Mesenchymal stem cell (in vitro differentiated cells and primary cell): ENCODE results near the gene SCGB2B2.
A peak's percentile ranks its signal among the peaks of the same experiment; 100 is the strongest.
"Not testable (repeated sequence)": the region's sequence is repeated elsewhere in the genome, so short reads cannot be mapped to it uniquely, and the experiment has no call there.

ENCODE experiments used
- DNase-seq: peaks from one replicate; pipeline ENCODE4 v3.0.0-alpha.2; 2013
- H2AFZ ChIP-seq: one replicate; pipeline ENCODE4 v1.6.1; 2013; ENCODE audit warnings: low read depth, mild to moderate bottlenecking, control low read depth, inconsistent platforms, low read length, moderate library complexity
- H2AK5ac ChIP-seq: 2 replicates; pipeline ENCODE4 v1.6.1; 2013; ENCODE audit warnings: low read length, moderate library complexity, mild to moderate bottlenecking, inconsistent platforms; ENCODE audit not compliant: severe bottlenecking
- H2BK120ac ChIP-seq: one replicate; pipeline ENCODE4 v1.6.1; 2013; ENCODE audit warnings: low read depth, mild to moderate bottlenecking, inconsistent platforms, low read length, moderate library complexity
- H2BK12ac ChIP-seq, 2 experiments: one replicate each; pipeline ENCODE4 v1.6.1; 2013; ENCODE audit warnings: inconsistent platforms in 2 of 2, low read length in 2 of 2, mild to moderate bottlenecking in 2 of 2, moderate library complexity in 2 of 2, control low read depth in 1 of 2
- H2BK15ac ChIP-seq: one replicate; pipeline ENCODE4 v1.6.1; 2013; ENCODE audit warnings: mild to moderate bottlenecking, low read depth, inconsistent platforms; ENCODE audit not compliant: poor library complexity, severe bottlenecking
- H2BK5ac ChIP-seq: 2 replicates; pipeline ENCODE4 v1.6.1; 2013; ENCODE audit warnings: low read depth, mild to moderate bottlenecking, low read length, control low read depth, inconsistent platforms; ENCODE audit not compliant: poor library complexity, severe bottlenecking
- H3K14ac ChIP-seq, 2 experiments: one replicate each; pipeline ENCODE4 v1.6.1; 2013; ENCODE audit warnings: inconsistent platforms in 2 of 2, low read length in 2 of 2, control low read depth in 1 of 2, mild to moderate bottlenecking in 1 of 2, moderate library complexity in 1 of 2
- H3K18ac ChIP-seq, 2 experiments: one replicate each; pipeline ENCODE4 v1.6.1; 2013; ENCODE audit warnings: inconsistent platforms in 2 of 2, low read length in 2 of 2, control low read depth in 1 of 2, low read depth in 1 of 2, mild to moderate bottlenecking in 1 of 2
- H3K23ac ChIP-seq, 2 experiments: one replicate each; pipeline ENCODE4 v1.6.1; 2013; ENCODE audit warnings: inconsistent platforms in 2 of 2, low read length in 2 of 2, mild to moderate bottlenecking in 2 of 2, moderate library complexity in 2 of 2, control low read depth in 1 of 2
- H3K27ac ChIP-seq: 2 replicates; pipeline ENCODE4 v1.5.1; 2013; ENCODE audit warnings: mild to moderate bottlenecking, moderate library complexity, low read length, control low read depth, inconsistent platforms; ENCODE audit not compliant: poor library complexity, severe bottlenecking
- H3K27me3 ChIP-seq, 2 experiments: 2 replicates each; pipeline versions ENCODE4 v1.6.1 to v1.7.0; 2013; ENCODE audit warnings: low read length in 2 of 2, mild to moderate bottlenecking in 2 of 2, moderate library complexity in 2 of 2, control low read depth in 1 of 2, inconsistent platforms in 1 of 2; ENCODE audit not compliant: control insufficient read depth in 1 of 2, insufficient read depth in 1 of 2
- H3K36me3 ChIP-seq, 2 experiments: 2 replicates each; pipeline versions ENCODE4 v1.6.1 to v1.7.0; 2013; ENCODE audit warnings: low read length in 2 of 2, control low read depth in 1 of 2, inconsistent platforms in 1 of 2, low read depth in 1 of 2, mild to moderate bottlenecking in 1 of 2; ENCODE audit not compliant: insufficient read depth in 2 of 2, control insufficient read depth in 1 of 2
- H3K4ac ChIP-seq, 2 experiments: one replicate each; pipeline ENCODE4 v1.6.1; 2013; ENCODE audit warnings: inconsistent platforms in 2 of 2, low read length in 2 of 2, mild to moderate bottlenecking in 2 of 2, moderate library complexity in 2 of 2, control low read depth in 1 of 2, low read depth in 1 of 2
- H3K4me1 ChIP-seq: 2 replicates; pipeline ENCODE4 v1.6.1; 2013; ENCODE audit warnings: low read depth, low read length, control low read depth; ENCODE audit not compliant: control insufficient read depth, insufficient read depth
- H3K4me2 ChIP-seq: 2 replicates; pipeline ENCODE4 v1.6.1; 2013; ENCODE audit warnings: low read length, mild to moderate bottlenecking, inconsistent platforms; ENCODE audit not compliant: poor library complexity, severe bottlenecking
- H3K4me3 ChIP-seq, 2 experiments: 2 replicates each; pipeline versions ENCODE4 v1.5.1 to v1.7.0; 2013; ENCODE audit warnings: low read length in 2 of 2, mild to moderate bottlenecking in 2 of 2, control low read depth in 1 of 2, low read depth in 1 of 2; ENCODE audit not compliant: insufficient read depth in 1 of 2
- H3K79me1 ChIP-seq: replicated peaks from 2 replicates; pipeline ENCODE4 v1.6.1; 2013; ENCODE audit warnings: mild to moderate bottlenecking, control low read depth, low read length, inconsistent platforms; ENCODE audit not compliant: poor library complexity, severe bottlenecking
- H3K9ac ChIP-seq: 2 replicates; pipeline ENCODE4 v1.7.0; 2013; ENCODE audit warnings: mild to moderate bottlenecking, low read length, moderate library complexity
- H3K9me3 ChIP-seq: 2 replicates; pipeline ENCODE4 v1.7.0; 2013; ENCODE audit warnings: mild to moderate bottlenecking, low read length; ENCODE audit not compliant: control insufficient read depth
- H4K8ac ChIP-seq: one replicate; pipeline ENCODE4 v1.6.1; 2013; ENCODE audit warnings: inconsistent platforms, mild to moderate bottlenecking, low read length, moderate library complexity
- H4K91ac ChIP-seq: one replicate; pipeline ENCODE4 v1.6.1; 2013; ENCODE audit warnings: mild to moderate bottlenecking, low read length, inconsistent platforms
- WGBS: methylation state at CpG from one replicate; pipeline ENCODE4 v1.1.7; 2013; ENCODE audit warnings: mixed read lengths; 5-methylcytosine and 5-hydroxymethylcytosine counted together

The SCGB2B2 gene

GRCh38 chr19:34686455-34686854 is 9.5 kb upstream of the SCGB2B2 start:
- Histone ChIP-seq H2BK12ac (no peak overlapping the region), H3K27ac (no peak overlapping the region), H2BK15ac (no peak overlapping the region), H3K9me3 (peaks cover 79% of the 10 kb centered on the region), H3K36me3 (peaks cover 6 to 44% of the 10 kb centered on the region in 2 experiments), H3K14ac (no peak overlapping the region), H3K9ac (no peak overlapping the region), H3K27me3 (no peaks in the 10 kb centered on the region), H3K79me1 (peaks cover 2% of the 10 kb centered on the region), H3K4me3 (no peak overlapping the region), H3K4ac (no peak overlapping the region), H2BK120ac (no peak overlapping the region), H3K4me2 (no peak overlapping the region), H4K8ac (no peak overlapping the region), H3K23ac (no peak overlapping the region), H3K4me1 (no peaks in the 10 kb centered on the region), H2BK5ac (no peak overlapping the region), H4K91ac (no peak overlapping the region), H2AK5ac (no peak overlapping the region), H3K18ac (no peak overlapping the region), H2AFZ (no peak overlapping the region)
- no peak for DNase-seq
- WGBS, result 96% methylated on average over 2 of the region's 5 CpGs

DNA sequence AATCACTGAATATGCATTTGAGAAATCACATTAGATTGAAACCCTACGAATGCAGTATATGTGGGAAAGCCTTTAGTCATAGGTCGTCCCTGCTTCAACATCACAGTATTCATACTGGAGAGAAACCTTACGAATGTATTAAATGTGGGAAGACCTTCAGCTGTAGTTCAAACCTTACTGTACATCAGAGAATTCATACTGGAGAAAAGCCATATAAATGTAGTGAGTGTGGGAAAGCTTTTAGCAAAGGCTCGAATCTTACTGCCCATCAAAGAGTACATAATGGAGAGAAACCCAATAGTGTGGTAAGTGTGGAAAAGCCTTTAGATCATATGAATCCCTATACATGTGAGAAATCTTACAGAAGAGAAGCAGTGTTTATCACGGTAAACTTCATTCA is 8.3 kb upstream of the SCGB2B2 start:
- peaks cover 8 to 56% of the 10 kb centered on the region in 2 experiments for H3K36me3 ChIP-seq
- H3K27ac ChIP-seq, H3K4me2 ChIP-seq, H3K27me3 ChIP-seq, H2BK120ac ChIP-seq, H4K91ac ChIP-seq, H3K23ac ChIP-seq, H2BK15ac ChIP-seq, H3K9ac ChIP-seq, H2AK5ac ChIP-seq, H3K14ac ChIP-seq, H3K4ac ChIP-seq, H3K18ac ChIP-seq, H2BK5ac ChIP-seq, H4K8ac ChIP-seq, H2AFZ ChIP-seq, H3K79me1 ChIP-seq, DNase-seq, H2BK12ac ChIP-seq, H3K4me1 ChIP-seq: not testable (repeated sequence)
- H3K4me3 ChIP-seq, result peak overlapping the region in 1 of 2 experiments; percentile 62
- 100% methylated on average over 2 of the region's 5 CpGs for whole genome bisulfite sequencing
- H3K9me3 ChIP-seq, result peaks cover 88% of the 10 kb centered on the region

- H3K4me2 ChIP-seq, result no peak overlapping the region
- WGBS, result 97% methylated on average over 8 of the region's 9 CpGs
- peaks cover 15% of the 10 kb centered on the region for H3K79me1 ChIP-seq
- H4K91ac ChIP-seq, result no peak overlapping the region
- no peak overlapping the region for H2AK5ac ChIP-seq
- peak overlapping the region in 1 of 2 experiments; percentile 22 for H3K4me3 ChIP-seq
- H2AFZ ChIP-seq, result no peak overlapping the region
- H3K27ac ChIP-seq, result no peak overlapping the region
- no peak overlapping the region for H3K9ac ChIP-seq
- peaks cover 20 to 76% of the 10 kb centered on the region in 2 experiments for H3K36me3 ChIP-seq
- H3K9me3 ChIP-seq, result peaks cover 81% of the 10 kb centered on the region
- no peak overlapping the region for H3K14ac ChIP-seq
- no peak overlapping the region for H2BK12ac ChIP-seq
- DNase-seq, result no peak
- no peak overlapping the region for H2BK5ac ChIP-seq
- no peak overlapping the region for H4K8ac ChIP-seq
- no peak overlapping the region for H2BK15ac ChIP-seq
- H3K27me3 ChIP-seq, result no peaks in the 10 kb centered on the region
- no peak overlapping the region for H3K4ac ChIP-seq
- H2BK120ac ChIP-seq, result no peak overlapping the region
- no peak overlapping the region for H3K23ac ChIP-seq
- no peak overlapping the region for H3K18ac ChIP-seq
- H3K4me1 ChIP-seq, result peaks cover 5% of the 10 kb centered on the region
Observed at GRCh38 chr19:34681478-34681877, 4.5 kb upstream of the SCGB2B2 start.

- no peak overlapping the region for H2BK5ac ChIP-seq
- DNase-seq, result no peak
- peaks cover 5% of the 10 kb centered on the region for H3K4me1 ChIP-seq
- H2AK5ac ChIP-seq, result no peak overlapping the region
- H2BK120ac ChIP-seq, result no peak overlapping the region
- no peak overlapping the region for H2BK15ac ChIP-seq
- H2AFZ ChIP-seq, result no peak overlapping the region
- H3K18ac ChIP-seq, result no peak overlapping the region
- no peak overlapping the region for H4K91ac ChIP-seq
- H3K14ac ChIP-seq, result no peak overlapping the region
- peaks cover 20 to 51% of the 10 kb centered on the region in 2 experiments for H3K36me3 ChIP-seq
- no peak overlapping the region for H2BK12ac ChIP-seq
- no peak overlapping the region for H3K4ac ChIP-seq
- H3K4me3 ChIP-seq, result peak overlapping the region in 1 of 2 experiments; percentile 87
- peaks cover 51% of the 10 kb centered on the region for H3K9me3 ChIP-seq
- H3K27ac ChIP-seq, result no peak overlapping the region
- H3K79me1 ChIP-seq, result peaks cover 18% of the 10 kb centered on the region
- H3K27me3 ChIP-seq, result no peaks in the 10 kb centered on the region
- WGBS, result 90% methylated on average over 10 of the region's 10 CpGs
- H3K9ac ChIP-seq, result peak overlapping the region; percentile 98
- no peak overlapping the region for H4K8ac ChIP-seq
- peak overlapping the region; percentile 14 for H3K4me2 ChIP-seq
- H3K23ac ChIP-seq, result no peak overlapping the region
Observed at GRCh38 chr19:34678421-34678820, 1.5 kb upstream of the SCGB2B2 start.
